Right lobe of liver (tissue), 4 donors: ENCODE data around the gene SPARCL1.

Experiments
- CTCF ChIP-seq, 4 donors: fragments of 200-600 bp in 3 of 4; fragments of 450-650 bp in 1 of 4; IDR thresholded peaks; one replicate each; pipeline versions ENCODE4 v1.5.1 to v1.8.0; 2016 to 2022; ENCODE audit warnings: antibody characterized with exemption in 4 of 4, mild to moderate bottlenecking in 2 of 4
- POLR2A ChIP-seq: fragments of 450-650 bp; IDR thresholded peaks from one replicate; pipeline ENCODE4 v1.6.1; 2017; ENCODE audit warnings: antibody characterized with exemption, mild to moderate bottlenecking
- donor health status: DM: no; HTN: no; CAD: no.
- donor health status: DM: no; HTN: no; CAD: no.
- donor health status: DM: no; HTN: yes; CAD: no.

- TF ChIP-seq POLR2A (no peak), CTCF (IDR thresholded peaks at IDR 0.05) (no peak)
These were observed 46.2 kb upstream of the SPARCL1 start for GRCh38 chr4:87575408-87575807.
